SK-N-SH (cell line): ENCODE measurements around the gene PCBP3. TPM values are rescaled to one million over a fixed set of nuclear protein-coding genes. Genes with fewer than 3 reads are reported as not detected.

ENCODE experiments used
- CTCF ChIA-PET: fragments of 300-600, 350-600 bp; formaldehyde crosslinking; extraction: SDS; loops from one replicate; lab custom pipeline; 2021; lab: Yijun Ruan, JAX
- POLR2A ChIA-PET: fragments of 350-600 bp; sonication (Branson Sonifier 250); formaldehyde crosslinking; extraction: SDS; loops from one replicate; lab custom pipeline; 2020; ENCODE audit warnings: antibody characterized with exemption, inconsistent platforms; lab: Yijun Ruan, JAX
- DNase-seq: peaks from one replicate; pipeline ENCODE4 v3.0.0; 2012
- H2AFZ ChIP-seq: fragments of 200-600 bp; sonication (generic); 2 replicates; pipeline ENCODE4 v1.8.1; 2016; ENCODE audit warnings: antibody characterized with exemption, mild to moderate bottlenecking, low read depth
- H3F3A ChIP-seq: fragments of 200-600 bp; sonication (generic); replicated peaks from 2 replicates; pipeline ENCODE3; 2016; ENCODE audit warnings: antibody characterized with exemption, mild to moderate bottlenecking; ENCODE audit not compliant: insufficient read depth
- H3K27ac ChIP-seq, 2 experiments: fragments of 200-500 bp in 1 of 2; fragments of 200-600 bp in 1 of 2; sonication (Bioruptor generic) in 1 of 2; sonication (generic), shearing (Covaris generic) in 1 of 2; 2 replicates each; pipeline versions ENCODE4 v1.5.1 to v1.6.1; 2014 to 2016; ENCODE audit warnings: low read depth in 2 of 2, inconsistent platforms in 1 of 2, low read length in 1 of 2, mild to moderate bottlenecking in 1 of 2, mixed read lengths in 1 of 2
- H3K27me3 ChIP-seq: fragments of 200-600 bp; sonication (generic), shearing (Covaris generic); 2 replicates; pipeline ENCODE4 v1.6.1; 2016; ENCODE audit warnings: mixed run types; ENCODE audit not compliant: insufficient read depth
- H3K36me3 ChIP-seq, 2 experiments: fragments of 200-500 bp in 1 of 2; fragments of 200-600 bp in 1 of 2; sonication (Bioruptor generic) in 1 of 2; sonication (generic) in 1 of 2; replicated peaks in 1 of 2; 2 replicates each; pipeline versions ENCODE3 to v1.5.1; 2014 to 2016; ENCODE audit warnings: low read length in 1 of 2, mild to moderate bottlenecking in 1 of 2; ENCODE audit not compliant: insufficient read depth in 2 of 2, control insufficient read depth in 1 of 2
- H3K4me1 ChIP-seq, 2 experiments: fragments of 200-500 bp in 1 of 2; fragments of 200-600 bp in 1 of 2; sonication (Bioruptor generic) in 1 of 2; sonication (generic), shearing (Covaris generic) in 1 of 2; 2 replicates each; pipeline versions ENCODE4 v1.5.1 to v1.6.1; 2014 to 2016; ENCODE audit warnings: low read depth in 1 of 2, low read length in 1 of 2, mixed run types in 1 of 2; ENCODE audit not compliant: insufficient read depth in 2 of 2, control insufficient read depth in 1 of 2
- H3K4me2 ChIP-seq: fragments of 200-600 bp; sonication (generic), shearing (Covaris generic); 2 replicates; pipeline ENCODE4 v1.6.1; 2017; ENCODE audit warnings: mixed run types
- H3K4me3 ChIP-seq, 2 experiments: fragments of 200-500 bp in 1 of 2; fragments of 200-600 bp in 1 of 2; sonication (Bioruptor generic) in 1 of 2; sonication (generic), shearing (Covaris generic) in 1 of 2; 2 replicates each; pipeline versions ENCODE4 v1.5.1 to v1.8.1; 2014 to 2016; ENCODE audit warnings: low read depth in 2 of 2, inconsistent platforms in 1 of 2, low read length in 1 of 2, mild to moderate bottlenecking in 1 of 2, mixed read lengths in 1 of 2, moderate library complexity in 1 of 2
- H3K79me2 ChIP-seq: fragments of 200-600 bp; sonication (generic); 2 replicates; pipeline ENCODE4 v1.8.1; 2017; ENCODE audit warnings: mild to moderate bottlenecking; ENCODE audit not compliant: insufficient read depth
- H3K9ac ChIP-seq: fragments of 200-600 bp; sonication (generic); 2 replicates; pipeline ENCODE4 v1.6.1; 2017; ENCODE audit warnings: mixed run types
- H3K9me2 ChIP-seq: fragments of 200-600 bp; sonication (generic); 2 replicates; pipeline ENCODE4 v1.6.1; 2017; ENCODE audit warnings: mixed run types
- H3K9me3 ChIP-seq: fragments of 200-600 bp; sonication (generic); 2 replicates; pipeline ENCODE4 v1.6.1; 2017; ENCODE audit warnings: mixed run types, mild to moderate bottlenecking, moderate library complexity
- H4K20me1 ChIP-seq: fragments of 200-600 bp; sonication (generic); 2 replicates; pipeline ENCODE4 v1.6.1; 2017; ENCODE audit warnings: mild to moderate bottlenecking, mixed run types; ENCODE audit not compliant: insufficient read depth
- CHD2 ChIP-seq: fragments of 150-350 bp; IDR thresholded peaks from 2 replicates; pipeline ENCODE4 v1.6.1; 2018; ENCODE audit warnings: low read length; ENCODE audit not compliant: partially characterized antibody
- ELF1 ChIP-seq: IDR thresholded peaks from 2 replicates; pipeline ENCODE4 v1.4.0; 2012
- EP300 ChIP-seq, 2 experiments: IDR thresholded peaks; 2 replicates each; pipeline versions ENCODE4 v1.4.0 to v1.6.1; 2012; ENCODE audit warnings: borderline replicate concordance in 1 of 2, low read depth in 1 of 2, low read length in 1 of 2
- FOSL2 ChIP-seq: IDR thresholded peaks from 2 replicates; pipeline ENCODE4 v1.4.0; 2012; ENCODE audit warnings: low read depth, mild to moderate bottlenecking, moderate library complexity, borderline replicate concordance
- FOXM1 ChIP-seq: IDR thresholded peaks from 2 replicates; pipeline ENCODE4 v1.4.0; 2012; ENCODE audit warnings: low read depth, mild to moderate bottlenecking
- GABPA ChIP-seq: IDR thresholded peaks from 2 replicates; pipeline ENCODE4 v1.4.0; 2012; ENCODE audit warnings: low read depth, mild to moderate bottlenecking
- JUND ChIP-seq: IDR thresholded peaks from 2 replicates; pipeline ENCODE4 v1.4.0; 2012
- MEF2A ChIP-seq: IDR thresholded peaks from 2 replicates; pipeline ENCODE4 v1.4.0; 2012; ENCODE audit warnings: low read depth, borderline replicate concordance
- NRF1 ChIP-seq: IDR thresholded peaks from 2 replicates; pipeline ENCODE4 v1.6.1; 2012; ENCODE audit warnings: low read depth, mild to moderate bottlenecking, low read length
- POLR2AphosphoS5 ChIP-seq: IDR thresholded peaks from 2 replicates; pipeline ENCODE4 v1.6.1; 2012; ENCODE audit warnings: low read depth, low read length
- RAD21 ChIP-seq: IDR thresholded peaks from 2 replicates; pipeline ENCODE4 v1.6.1; 2012; ENCODE audit warnings: mild to moderate bottlenecking, low read length
- RCOR1 ChIP-seq: fragments of 150-350 bp; IDR thresholded peaks from 2 replicates; pipeline ENCODE4 v1.6.1; 2017; ENCODE audit warnings: antibody characterized with exemption, low read length
- SIN3A ChIP-seq: IDR thresholded peaks from 2 replicates; pipeline ENCODE4 v1.6.1; 2012; ENCODE audit warnings: low read depth, mild to moderate bottlenecking, low read length, moderate library complexity, borderline replicate concordance
- SMC3 ChIP-seq: IDR thresholded peaks from 2 replicates; pipeline ENCODE4 v1.6.1; 2012; ENCODE audit warnings: low read depth, low read length, improper control_type of control experiment
- TCF12 ChIP-seq: IDR thresholded peaks from 2 replicates; pipeline ENCODE4 v1.4.0; 2012
- TEAD4 ChIP-seq: IDR thresholded peaks from 2 replicates; pipeline ENCODE4 v1.4.0; 2012; ENCODE audit warnings: mild to moderate bottlenecking, borderline replicate concordance; ENCODE audit not compliant: insufficient read depth
- YY1 ChIP-seq: IDR thresholded peaks from 2 replicates; pipeline ENCODE4 v1.4.0; 2012; ENCODE audit warnings: low read depth, mild to moderate bottlenecking
- WGBS: methylation state at CpG from one replicate; pipeline ENCODE4 v1.1.6; 2017; ENCODE audit warnings: low lambda C conversion rate; 5-methylcytosine and 5-hydroxymethylcytosine counted together
- polyA plus RNA-seq, 3 experiments: library from polyadenylated mRNA; depleted of rRNA; stranded (reverse); fragments of >200 nt; gene quantifications; 2 replicates each; pipeline ENCODE4 v1.2.3, GENCODE V29; 2012
- TF ChIP-seq, protein P1 (sequence below): IDR thresholded peaks from 2 replicates; pipeline ENCODE4 v1.4.0; 2012; ENCODE audit warnings: low read depth, borderline replicate concordance
- TF ChIP-seq, protein P2 (sequence below): IDR thresholded peaks from 2 replicates; pipeline ENCODE4 v1.4.0; 2012; ENCODE audit warnings: low read depth, borderline replicate concordance
- TF ChIP-seq, protein P3 (sequence below): fragments of 200-600 bp; sonication (generic); IDR thresholded peaks from 2 replicates; pipeline ENCODE4 v1.6.1; 2017; ENCODE audit warnings: antibody characterized with exemption, mild to moderate bottlenecking, moderate library complexity
- TF ChIP-seq, protein P4 (sequence below): IDR thresholded peaks from 2 replicates; pipeline ENCODE4; 2012
- TF ChIP-seq, protein P5 (sequence below): IDR thresholded peaks from 2 replicates; pipeline ENCODE4 v1.4.0; 2012; ENCODE audit warnings: low read depth

The PCBP3 gene
- polyA plus RNA-seq, 1 of the 3 experiments (the other 2 are of a cell fraction): 9.5 TPM

DNA sequence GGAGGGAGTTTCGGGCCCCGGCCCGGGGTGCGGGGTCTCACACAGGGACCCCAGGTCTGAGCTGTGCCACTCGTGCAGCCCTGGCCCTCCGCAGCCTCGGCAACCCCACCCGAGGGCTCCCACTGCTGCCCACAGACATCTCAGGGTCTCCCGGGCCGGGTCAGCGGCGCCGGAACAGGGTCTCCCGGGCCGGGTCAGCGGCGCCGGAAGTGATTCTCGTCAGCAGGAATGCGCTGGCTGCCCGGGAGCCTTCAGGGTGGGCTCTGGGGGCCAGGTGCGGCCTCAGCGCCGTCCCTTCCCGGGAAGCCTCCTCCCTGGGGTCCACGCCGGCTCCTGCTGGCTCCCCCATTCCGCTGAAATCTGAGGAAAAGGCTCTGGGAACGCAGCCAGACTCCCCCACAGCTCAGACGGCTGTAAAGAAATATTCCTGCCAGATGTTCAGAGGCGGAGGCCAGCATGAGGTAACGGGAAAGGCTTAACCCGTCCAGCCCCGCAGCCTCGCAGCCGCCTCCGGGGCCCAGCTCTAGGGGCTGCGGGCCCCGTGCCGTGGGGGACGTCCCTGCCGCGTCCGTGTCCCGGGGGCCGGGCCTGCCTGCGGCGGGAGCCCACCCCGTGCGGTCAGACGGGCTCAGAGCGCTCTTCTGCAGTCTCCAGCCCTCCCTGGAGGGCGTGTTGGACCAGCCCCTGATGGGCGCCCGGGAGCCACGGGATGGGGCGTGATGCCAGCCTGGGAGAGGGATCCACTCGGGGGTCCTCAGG lies 329.4 kb downstream of the PCBP3 start (continued):
- TF ChIP-seq TCF12 (peak; percentile 68), MEF2A (no peak), GABPA (peak; percentile 44; the same call in 1 of the 2 replicates), EP300 (IDR thresholded peaks at IDR 0.05; ENCODE audit: borderline replicate concordance in 1 of 2, low read depth in 1 of 2, low read length in 1 of 2) (0 out of 4 replicates have a peak, but pooled peaks of 1 of the 2 experiments have one; percentile 7), RCOR1 (0 out of 2 replicates have a peak, but pooled peaks have one; percentile 21), ELF1 (no peak), POLR2AphosphoS5 (no peak), YY1 (no peak), JUND (no peak)
- TF ChIP-seq, protein P1, sequence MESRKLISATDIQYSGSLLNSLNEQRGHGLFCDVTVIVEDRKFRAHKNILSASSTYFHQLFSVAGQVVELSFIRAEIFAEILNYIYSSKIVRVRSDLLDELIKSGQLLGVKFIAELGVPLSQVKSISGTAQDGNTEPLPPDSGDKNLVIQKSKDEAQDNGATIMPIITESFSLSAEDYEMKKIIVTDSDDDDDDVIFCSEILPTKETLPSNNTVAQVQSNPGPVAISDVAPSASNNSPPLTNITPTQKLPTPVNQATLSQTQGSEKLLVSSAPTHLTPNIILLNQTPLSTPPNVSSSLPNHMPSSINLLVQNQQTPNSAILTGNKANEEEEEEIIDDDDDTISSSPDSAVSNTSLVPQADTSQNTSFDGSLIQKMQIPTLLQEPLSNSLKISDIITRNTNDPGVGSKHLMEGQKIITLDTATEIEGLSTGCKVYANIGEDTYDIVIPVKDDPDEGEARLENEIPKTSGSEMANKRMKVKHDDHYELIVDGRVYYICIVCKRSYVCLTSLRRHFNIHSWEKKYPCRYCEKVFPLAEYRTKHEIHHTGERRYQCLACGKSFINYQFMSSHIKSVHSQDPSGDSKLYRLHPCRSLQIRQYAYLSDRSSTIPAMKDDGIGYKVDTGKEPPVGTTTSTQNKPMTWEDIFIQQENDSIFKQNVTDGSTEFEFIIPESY: no peak
- TF ChIP-seq, protein P2, sequence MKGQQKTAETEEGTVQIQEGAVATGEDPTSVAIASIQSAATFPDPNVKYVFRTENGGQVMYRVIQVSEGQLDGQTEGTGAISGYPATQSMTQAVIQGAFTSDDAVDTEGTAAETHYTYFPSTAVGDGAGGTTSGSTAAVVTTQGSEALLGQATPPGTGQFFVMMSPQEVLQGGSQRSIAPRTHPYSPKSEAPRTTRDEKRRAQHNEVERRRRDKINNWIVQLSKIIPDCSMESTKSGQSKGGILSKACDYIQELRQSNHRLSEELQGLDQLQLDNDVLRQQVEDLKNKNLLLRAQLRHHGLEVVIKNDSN: no peak
- TF ChIP-seq, protein P3, sequence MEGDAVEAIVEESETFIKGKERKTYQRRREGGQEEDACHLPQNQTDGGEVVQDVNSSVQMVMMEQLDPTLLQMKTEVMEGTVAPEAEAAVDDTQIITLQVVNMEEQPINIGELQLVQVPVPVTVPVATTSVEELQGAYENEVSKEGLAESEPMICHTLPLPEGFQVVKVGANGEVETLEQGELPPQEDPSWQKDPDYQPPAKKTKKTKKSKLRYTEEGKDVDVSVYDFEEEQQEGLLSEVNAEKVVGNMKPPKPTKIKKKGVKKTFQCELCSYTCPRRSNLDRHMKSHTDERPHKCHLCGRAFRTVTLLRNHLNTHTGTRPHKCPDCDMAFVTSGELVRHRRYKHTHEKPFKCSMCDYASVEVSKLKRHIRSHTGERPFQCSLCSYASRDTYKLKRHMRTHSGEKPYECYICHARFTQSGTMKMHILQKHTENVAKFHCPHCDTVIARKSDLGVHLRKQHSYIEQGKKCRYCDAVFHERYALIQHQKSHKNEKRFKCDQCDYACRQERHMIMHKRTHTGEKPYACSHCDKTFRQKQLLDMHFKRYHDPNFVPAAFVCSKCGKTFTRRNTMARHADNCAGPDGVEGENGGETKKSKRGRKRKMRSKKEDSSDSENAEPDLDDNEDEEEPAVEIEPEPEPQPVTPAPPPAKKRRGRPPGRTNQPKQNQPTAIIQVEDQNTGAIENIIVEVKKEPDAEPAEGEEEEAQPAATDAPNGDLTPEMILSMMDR: no peak
- TF ChIP-seq, all 33 proteins: peak for 6

DNA sequence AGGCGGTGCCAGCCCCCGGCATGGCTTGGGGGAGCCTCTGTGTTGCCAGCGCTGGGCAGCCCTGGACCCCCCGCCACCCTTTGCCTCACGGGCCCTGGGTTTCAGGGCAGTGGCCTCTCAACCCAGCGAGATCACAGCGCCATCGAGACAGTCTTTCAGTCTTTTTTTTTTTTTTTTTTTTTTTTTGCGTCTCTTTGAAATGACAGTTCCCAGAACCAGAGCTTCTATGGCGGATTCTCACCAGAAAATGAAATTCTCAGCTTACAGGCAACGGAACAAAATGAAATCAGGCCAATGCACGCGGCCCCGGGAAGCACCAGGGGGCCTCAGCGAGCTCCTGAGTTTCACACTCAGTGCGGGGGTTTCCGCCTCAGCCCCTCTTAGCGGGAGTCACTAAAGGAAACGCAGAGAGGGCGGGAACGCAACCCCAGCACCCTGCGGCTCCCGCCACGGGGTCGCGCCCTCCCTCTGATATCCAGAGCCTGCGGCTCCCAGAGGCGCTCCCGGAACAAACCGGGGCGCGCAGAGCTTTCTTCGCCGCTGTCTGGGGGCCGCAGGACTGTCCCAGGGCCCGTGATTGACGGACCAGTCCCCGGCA lies 330.0 kb downstream of the PCBP3 start:
- H3K4me1 ChIP-seq: peaks cover 23 to 71% of the 10 kb centered on the region in 2 experiments; a peak in 3 of 4 replicates
- H4K20me1 ChIP-seq: no peaks in the 10 kb centered on the region
- no peaks in the 10 kb centered on the region for H3K79me2 ChIP-seq
- TF ChIP-seq FOXM1 (no peak), RCOR1 (no peak), TEAD4 (no peak), POLR2AphosphoS5 (no peak), YY1 (no peak), SMC3 (peak; percentile 53), JUND (no peak), CHD2 (peak; percentile 19), SIN3A (no peak), NRF1 (no peak), RAD21 (peak; percentile 65), FOSL2 (no peak)
- TF ChIP-seq, protein P4, sequence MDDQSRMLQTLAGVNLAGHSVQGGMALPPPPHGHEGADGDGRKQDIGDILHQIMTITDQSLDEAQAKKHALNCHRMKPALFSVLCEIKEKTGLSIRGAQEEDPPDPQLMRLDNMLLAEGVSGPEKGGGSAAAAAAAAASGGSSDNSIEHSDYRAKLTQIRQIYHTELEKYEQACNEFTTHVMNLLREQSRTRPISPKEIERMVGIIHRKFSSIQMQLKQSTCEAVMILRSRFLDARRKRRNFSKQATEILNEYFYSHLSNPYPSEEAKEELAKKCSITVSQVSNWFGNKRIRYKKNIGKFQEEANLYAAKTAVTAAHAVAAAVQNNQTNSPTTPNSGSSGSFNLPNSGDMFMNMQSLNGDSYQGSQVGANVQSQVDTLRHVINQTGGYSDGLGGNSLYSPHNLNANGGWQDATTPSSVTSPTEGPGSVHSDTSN: no peak
- TF ChIP-seq, protein P2: no peak
- TF ChIP-seq, protein P5, sequence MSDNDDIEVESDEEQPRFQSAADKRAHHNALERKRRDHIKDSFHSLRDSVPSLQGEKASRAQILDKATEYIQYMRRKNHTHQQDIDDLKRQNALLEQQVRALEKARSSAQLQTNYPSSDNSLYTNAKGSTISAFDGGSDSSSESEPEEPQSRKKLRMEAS: no peak; the same call in 1 of the 2 replicates

More for the DNA sequence above, 330.0 kb downstream of the PCBP3 start:
- no peaks in the 10 kb centered on the region for H3K9me3 ChIP-seq
- ChIA-PET POLR2A (interaction anchor here (0.6 to 2.4 kb wide), 10 partner anchors 8 to 635 kb away, joined by 3 to 13 read pairs (median 4); partner anchors contain the start of genes COL6A1 and COL6A2), CTCF (interaction anchor here (0.6 to 3.5 kb wide), 18 partner anchors 8 to 418 kb away, joined by 3 to 15 read pairs (median 3); partner anchors contain the start of genes COL6A1 and COL6A2)
- DNase-seq: peak; percentile 90
- H3F3A ChIP-seq: peaks cover 3% of the 10 kb centered on the region
- H3K27me3 ChIP-seq: no peaks in the 10 kb centered on the region
- 11% methylated on average over 16 of the region's 38 CpGs for WGBS
- peak overlapping the region; percentile 69 for H3K4me2 ChIP-seq
- H3K27ac ChIP-seq: peak overlapping the region; percentile 27 to 98; a peak in 3 of 4 replicates
- no peaks in the 10 kb centered on the region for H3K36me3 ChIP-seq
- H2AFZ ChIP-seq: peak overlapping the region; percentile 82; the same call in 1 of the 2 replicates
- peak overlapping the region; percentile 28; the same call in 1 of the 2 replicates for H3K9ac ChIP-seq
- H3K9me2 ChIP-seq: no peaks in the 10 kb centered on the region
- H3K4me3 ChIP-seq: peak overlapping the region; percentile 29 to 41; a peak in 3 of 4 replicates
